HuH-7 (cell line): Measurements from ENCODE around the gene MYBPC1.
"Not testable (repeated sequence)": the region's sequence is repeated elsewhere in the genome, so short reads cannot be mapped to it uniquely, and the experiment has no call there.

Source experiments
- DNase-seq: peaks from one replicate; pipeline ENCODE4 v3.0.0; 2011; ENCODE audit warnings: low spot score

Gene MYBPC1

DNA sequence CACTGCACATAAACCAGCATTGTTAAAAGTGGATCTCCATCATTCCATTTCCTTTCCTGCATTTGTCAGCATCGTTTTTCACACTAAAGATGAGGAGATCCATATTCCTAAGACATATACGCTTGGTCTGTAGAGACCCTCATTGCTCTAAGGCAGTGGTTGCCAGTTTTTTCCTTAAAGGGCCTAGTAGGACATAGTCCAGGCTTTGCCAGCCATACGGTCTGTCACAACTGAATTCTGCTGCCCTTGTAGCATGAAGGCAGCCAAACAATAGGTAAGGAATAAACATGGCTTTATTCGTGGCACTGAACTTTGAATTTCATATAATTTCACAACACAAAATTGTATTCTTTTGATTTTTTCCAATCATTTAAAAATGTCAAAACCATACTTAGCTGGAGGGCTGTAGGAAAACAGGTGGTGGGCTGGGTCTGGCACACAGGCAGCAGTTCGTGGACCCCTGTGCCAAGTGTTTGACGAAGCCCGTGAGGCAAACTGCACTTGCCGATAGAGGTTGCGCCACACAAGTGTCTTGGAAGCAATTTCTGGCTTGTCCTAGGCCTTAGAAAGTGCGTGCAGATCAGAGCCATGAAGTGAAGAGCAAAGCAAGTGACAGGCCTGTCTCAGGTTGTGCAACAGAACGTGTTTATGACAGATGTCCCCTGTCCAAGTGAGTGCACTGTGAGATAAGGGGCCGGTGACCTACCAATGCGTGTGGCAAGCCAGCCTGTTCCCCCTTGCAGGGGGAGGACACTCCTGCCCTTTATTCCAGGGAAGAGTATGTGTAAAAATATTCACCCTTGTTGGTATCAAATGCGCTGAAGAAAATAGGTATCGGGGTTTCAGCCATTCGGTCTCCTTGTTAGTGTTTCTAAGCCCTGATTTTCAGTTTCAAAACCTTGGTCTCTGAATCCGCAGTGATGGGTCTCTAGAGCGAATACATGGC lies 101.8 kb downstream of the MYBPC1 start:
- DNase-seq = peak; percentile 68

DNA sequence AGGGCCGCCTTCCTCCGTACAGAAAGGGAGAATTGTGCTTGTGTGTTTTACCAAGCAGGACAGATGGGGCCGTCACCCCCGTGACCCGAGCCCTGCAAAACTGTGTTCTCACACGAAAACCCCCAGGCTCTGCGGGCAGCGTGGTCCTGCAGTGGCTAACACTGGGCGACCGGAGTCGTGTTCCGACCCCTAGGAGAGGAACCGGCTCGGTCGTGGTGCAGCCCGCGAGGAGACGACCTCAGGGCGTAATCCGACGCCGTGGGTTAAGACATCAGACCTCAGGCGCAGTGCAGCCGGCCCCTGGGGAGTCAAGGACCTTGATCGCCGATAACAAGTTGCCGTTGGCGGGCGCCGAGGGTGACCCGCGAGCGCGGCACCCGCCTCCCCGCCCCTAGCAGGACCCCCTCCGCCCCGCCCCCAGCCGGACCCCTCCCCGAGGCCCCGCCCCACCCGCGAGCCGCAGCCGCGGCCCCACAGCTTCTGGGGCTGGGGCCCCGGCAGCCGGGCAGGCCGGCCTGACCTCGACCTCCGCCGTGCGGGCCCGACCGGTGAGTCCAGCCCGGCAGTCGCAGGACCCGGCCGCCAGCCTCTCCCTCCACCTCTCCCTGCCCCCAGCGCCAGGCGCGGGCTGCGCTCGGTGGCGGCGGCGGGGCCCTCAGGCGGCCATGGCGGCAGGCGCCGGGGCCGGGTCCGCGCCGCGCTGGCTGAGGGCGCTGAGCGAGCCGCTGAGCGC lies 102.6 kb downstream of the MYBPC1 start, which contains the start of gene CHPT1:
Gene CHPT1 (plus strand): TSS at position 444 of the 733 bp plus-strand sequence. CDS start 222 bp downstream, at position 666.
- DNase-seq = peak; percentile 71

DNA sequence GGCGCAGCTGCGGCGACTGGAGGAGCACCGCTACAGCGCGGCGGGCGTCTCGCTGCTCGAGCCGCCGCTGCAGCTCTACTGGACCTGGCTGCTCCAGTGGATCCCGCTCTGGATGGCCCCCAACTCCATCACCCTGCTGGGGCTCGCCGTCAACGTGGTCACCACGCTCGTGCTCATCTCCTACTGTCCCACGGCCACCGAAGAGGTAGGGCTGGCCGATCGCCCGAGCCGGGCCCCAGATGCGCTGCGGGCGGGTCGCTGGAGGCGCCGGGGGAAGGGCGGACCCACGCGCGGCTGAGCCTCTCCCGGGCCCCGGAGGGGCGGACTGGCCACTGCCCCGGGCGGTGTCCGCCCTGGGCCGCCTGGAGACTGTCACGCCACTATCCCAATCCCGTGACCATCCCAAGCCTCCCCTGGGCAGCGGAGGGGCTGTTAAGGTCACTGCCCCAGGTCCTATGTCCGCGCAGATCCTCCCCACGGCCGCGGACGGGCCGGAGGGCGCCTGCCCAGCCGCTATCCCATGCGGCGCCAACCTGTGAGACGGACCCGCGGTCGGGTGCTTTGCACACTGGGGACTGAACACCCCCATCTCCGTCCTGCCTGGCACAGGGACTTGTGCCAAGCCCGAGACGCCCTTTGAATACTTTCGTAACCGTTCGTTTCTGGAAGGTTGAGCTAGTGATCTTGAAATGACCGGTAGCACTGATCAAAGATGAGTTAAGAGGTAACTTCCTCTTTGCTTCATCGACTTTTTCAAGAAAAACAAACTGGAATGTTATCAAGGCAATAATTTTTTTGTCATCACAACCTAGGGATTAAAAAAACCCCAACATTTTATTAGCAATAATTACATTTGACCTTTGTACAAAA lies 103.4 kb downstream of the MYBPC1 start:
- DNase-seq = peak; percentile 26

DNA sequence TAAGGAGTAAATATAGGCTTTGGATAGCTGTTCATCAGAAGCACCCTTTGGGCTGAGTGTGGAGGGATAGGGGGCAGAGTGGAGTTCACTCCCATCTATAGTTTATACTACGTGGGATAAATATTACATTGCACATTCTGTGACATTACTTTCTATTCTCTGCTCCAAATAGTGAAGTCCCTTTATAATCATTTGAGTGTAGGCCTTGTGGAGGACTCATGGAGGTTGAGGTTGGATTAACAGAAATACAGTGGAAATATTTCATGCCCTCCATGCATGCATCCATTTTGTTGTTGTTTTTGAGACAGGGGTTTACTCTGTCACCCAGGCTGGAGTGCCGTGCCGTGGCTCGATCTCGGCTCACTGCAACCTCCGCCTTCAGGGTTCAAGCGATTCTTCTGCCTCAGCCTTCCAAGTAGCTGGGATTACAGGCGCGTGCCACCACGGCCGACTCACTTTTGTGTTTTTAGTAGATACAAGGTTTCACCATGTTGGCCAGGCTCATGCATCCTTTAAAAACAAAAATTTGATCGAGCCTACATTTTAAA lies 104.1 kb downstream of the MYBPC1 start:
- peak; percentile 23 for DNase-seq

DNA sequence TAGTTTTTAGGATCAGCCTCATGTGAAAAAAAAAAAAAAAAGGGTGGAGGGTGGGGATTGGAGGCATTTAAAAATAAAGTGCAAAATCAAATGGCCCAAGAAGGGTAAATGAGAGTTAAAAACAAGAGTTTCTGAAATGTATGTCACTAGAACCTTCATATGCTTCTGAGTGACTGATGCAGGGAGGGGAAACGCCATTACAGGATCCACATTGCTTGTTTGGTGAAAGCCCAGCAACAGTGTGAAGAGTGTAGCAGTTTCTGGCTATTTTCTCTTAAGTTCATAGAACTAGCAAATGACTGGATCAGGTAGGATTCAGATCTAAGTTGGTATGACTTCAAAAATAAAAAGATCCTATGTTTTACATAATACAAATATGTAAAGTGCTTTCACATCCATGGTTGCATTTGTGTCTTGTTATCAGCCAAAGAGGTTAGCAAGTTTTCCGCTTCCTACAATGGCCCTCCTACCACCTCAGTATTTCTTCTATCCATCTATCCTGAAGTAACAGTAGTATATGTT lies 105.6 kb downstream of the MYBPC1 start:
- DNase-seq = no peak

DNA sequence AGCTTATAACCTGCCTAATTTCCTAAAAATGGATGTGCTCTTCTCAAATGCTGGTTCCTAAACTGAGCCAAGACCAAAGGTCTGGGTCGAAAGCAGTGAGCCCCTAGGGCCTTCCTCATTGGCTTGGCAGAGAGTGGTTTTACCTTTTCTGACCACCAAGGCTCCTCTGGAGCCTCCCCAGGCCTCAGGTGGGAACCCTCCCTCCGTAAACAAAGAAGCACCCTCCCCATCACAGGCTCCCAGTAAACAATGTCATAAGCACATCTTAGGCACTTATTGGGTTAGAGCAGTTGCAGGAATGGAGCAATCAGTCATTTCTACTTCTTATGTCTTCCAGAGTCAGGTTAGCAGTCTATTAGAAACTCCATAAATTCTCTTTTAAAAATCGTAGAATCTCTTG lies 108.7 kb downstream of the MYBPC1 start:
- no peak for DNase-seq

DNA sequence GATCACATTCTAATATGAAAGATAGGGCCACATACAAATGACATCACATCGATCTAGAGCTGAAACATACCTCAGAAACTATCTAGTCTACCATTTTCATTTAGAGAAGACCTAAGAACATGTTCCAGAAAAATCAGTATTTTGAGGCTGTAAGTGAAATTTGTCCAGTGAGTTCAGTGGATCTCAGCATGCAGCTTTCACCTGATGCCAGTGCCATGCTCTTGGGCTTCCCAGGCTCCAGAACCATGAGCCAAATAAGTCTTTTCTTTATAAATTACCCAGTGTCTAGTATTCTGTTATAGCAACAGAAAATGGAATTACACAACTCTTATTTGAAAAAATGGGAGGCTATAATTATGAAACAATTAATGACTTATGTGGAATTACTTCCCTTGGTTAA lies 111.6 kb downstream of the MYBPC1 start:
- no peak for DNase-seq

DNA sequence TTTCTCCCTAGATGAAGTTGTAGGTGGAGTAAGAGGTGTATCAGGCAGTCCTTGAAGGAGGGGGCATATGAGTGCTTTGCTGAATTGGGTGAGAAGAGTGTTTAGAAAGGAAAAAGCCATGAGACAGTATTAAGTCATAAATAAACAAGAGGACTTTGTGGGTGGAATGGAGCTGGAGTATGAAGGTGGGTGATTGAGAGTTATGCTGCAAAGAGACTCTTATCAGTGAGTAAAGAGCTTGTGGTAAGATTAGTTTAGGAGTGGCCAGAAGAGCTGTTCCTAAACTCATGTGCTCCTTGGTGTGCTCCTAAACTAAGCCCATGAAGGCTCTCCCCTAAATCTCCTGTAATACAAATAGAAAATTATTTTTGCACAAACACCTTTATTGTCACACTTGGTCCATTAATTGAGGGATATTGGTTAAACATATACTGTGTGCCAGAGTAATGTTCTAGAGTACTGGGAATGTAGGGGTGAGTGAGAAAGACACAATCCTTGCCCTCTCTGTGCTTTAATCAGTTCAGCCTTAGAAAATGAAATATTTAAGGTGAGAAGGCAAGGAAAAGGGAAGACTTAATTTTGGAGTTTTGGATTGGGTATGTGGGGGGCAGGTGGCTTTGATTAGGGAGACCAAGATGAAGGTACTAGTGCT lies 112.5 kb downstream of the MYBPC1 start:
- DNase-seq = peak; percentile 17

DNA sequence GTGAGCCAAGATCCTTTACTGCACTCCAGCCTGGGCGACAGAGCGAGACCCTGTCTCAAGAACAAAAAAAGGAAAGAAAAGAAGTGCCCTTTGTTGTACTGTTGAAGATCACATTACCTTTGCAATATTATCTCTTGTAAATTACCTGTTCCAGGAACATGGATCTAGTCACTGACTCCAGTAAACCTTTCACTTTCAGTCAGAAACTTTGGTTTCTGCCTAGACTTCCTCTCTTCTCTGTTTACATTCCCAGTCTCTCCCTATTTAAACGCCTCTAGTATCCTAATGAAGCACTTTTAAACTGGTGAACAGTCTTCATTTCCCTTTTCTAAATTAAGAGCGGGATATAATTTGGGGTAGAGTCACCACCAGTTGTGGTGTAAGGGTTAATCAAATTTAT lies 115.5 kb downstream of the MYBPC1 start:
- no peak for DNase-seq

DNA sequence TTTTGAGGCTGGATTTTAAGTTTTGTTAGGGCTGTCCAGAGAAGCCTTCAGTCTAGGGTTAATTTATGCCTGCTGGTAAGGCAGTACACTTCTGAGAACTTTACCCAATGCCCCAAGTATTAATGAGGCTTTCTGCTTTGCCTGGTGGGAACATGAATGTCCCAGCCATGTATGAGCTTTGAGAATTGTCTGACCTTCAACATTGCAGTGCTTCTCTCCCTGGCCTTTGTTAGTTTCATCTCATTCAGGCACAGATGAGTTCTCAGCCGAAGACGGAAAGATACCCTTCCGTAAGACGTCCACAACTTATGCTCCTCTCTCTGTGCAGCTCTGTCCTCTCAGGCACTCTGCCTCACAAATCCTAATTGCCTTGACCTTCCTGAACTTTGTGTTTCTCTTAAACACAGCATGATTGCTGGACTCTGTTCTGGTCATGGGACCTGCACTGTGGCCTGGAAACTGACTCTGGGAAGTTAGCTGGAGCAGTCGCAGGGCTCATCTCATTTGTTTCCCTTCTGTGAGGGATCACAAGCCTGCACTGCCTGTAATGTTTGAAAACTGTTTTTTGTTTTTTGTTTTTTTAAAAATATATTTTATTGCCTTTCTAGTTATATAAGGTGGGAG lies 118.4 kb downstream of the MYBPC1 start:
- peak; percentile 27 for DNase-seq

DNA sequence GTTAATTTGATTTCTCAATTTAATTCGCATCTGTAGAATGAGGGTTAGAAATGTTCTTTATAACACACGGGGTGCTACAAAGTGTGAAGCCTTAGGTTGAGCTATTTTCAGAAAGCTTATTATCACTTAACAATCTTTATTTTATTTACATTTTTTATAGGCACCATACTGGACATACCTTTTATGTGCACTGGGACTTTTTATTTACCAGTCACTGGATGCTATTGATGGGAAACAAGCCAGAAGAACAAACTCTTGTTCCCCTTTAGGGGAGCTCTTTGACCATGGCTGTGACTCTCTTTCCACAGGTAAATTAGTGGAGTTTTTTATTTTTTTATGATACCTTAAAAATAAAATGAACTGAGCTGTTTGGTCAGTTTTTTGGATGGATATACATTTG lies 119.2 kb downstream of the MYBPC1 start:
- DNase-seq = no peak

DNA sequence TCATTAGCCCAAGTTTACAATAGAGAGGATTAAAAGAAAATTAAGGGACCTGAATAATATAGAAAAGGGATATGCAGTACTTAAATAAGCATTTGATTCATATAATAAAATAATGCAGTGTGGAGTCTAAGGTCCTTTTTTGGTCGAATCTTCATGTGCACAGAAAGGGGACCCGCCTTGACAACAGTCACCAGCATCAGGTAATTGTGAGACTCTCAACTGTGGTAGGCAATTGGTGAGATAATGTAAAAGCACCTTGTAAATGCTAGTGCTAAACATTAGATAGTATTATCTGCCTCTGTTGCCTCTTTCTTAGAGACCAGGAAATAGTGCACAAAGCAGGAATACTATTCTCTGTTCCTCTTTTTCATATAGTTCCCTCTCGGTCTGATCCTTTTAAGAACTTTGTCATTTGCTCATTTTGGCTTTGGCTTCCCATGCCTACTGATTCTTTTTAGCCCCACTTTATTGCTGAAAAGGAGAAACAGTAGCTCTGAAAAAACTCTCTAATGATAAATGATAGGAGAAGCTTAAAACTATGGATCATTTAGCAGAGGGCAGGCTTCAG lies 120.2 kb downstream of the MYBPC1 start:
- DNase-seq = no peak

DNA sequence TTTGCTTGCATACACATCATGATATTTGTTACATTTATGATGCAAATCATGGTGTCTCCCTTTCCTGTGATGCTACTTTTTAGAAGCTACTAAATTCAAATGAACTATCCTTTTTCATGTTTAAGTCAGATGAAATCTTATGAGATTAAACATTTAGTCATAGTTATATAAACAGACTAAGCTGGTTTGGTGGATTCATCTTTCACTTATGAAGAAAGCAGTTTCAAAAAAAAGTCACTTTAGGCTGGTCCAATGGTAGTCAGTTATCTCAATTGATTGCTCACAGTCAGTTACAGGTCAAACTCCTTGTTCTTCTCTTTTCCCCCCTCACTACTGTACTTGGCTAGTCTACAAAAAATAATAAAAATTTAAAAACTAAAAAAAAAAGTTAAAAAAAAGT lies 124.8 kb downstream of the MYBPC1 start:
- no peak for DNase-seq

DNA sequence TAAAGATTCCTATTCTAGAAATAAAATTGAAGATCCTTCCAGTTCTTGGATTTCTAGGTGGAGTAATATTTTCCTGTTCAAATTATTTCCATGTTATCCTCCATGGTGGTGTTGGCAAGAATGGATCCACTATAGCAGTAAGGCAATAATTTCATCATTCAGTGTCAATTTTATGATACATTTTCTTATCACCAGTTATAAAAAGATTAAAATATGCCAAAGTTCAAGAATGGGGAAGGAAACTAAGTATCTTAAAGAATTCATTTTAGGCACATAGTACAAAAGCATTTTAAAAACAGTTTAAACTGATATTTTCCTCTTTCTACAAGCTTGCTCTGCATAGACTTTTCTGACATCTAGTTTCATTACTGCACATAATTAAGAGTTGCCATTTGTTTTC lies 125.3 kb downstream of the MYBPC1 start:
- no peak for DNase-seq

DNA sequence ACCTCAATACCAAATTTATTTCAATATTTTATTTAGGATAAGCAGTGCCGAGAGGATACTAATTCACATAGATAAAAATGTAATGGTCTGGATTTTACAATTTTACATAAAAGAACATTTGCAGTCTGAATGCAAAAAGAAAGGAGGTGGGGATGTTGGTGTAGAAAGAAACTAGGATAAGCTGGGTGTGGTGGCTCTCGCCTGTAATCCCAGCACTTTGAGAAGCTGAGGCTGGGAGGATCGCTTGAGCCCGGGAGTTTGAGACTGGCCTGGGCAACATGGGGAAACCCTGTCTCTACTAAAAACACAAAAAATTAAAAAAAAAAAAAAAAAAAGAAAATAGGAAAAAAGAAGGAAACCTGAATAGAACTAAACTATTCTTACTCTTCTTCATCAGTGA lies 127.6 kb downstream of the MYBPC1 start:
- no peak for DNase-seq

DNA sequence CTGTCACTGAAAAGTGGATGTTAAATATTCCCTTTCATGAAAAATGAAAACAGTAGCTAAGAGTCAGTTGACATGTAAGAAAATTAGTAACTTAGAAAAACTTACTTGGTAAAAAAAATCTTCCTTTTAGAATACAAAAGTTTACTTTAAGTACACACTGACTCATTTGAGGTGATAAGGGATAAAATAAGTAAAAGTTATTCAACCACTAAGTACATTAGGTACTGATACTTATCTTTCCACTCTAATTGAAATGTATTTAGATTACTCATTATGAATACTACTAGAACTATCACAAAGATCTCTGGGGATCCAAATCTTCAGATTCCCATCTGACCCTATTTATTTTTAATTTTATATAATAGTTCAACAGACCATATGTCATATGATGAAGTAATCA lies 132.3 kb downstream of the MYBPC1 start:
- DNase-seq = no peak

DNA sequence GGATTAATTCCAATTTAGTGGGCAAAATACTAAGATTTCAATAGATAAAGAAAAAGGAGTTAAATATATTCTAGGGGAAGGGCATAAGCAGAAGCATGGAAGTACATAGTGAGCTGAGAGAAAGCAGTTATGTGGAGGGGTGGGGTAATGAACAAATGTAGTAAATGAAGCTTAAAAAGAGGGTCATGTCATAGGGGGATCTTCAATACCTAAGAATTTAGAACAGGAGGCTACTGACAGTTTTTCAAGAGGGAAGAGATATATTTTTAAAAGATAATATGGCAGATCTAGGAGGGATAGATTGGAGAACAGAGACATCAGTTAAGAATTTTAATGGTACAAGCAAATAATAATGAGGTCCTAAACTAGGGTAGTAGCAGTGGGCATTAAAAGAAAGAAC lies 135.1 kb downstream of the MYBPC1 start:
- no peak for DNase-seq

DNA sequence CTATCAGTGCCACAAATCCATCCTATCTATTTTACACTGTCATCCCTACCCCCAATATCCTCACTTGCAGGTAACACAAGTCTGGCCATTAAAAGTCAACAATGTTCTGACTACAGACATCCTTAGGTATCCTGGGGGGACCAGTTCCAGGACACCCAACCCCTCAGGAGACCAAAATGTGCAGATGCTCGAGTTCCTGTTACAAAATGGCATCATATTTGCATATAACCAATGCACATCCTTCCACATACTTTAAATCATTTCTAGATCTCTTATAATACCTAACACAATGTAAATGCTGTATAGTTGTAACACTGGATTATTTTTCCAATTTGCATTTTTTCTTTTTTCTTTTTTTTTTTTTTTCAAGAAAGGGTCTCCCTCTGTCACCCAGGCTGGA lies 137.5 kb downstream of the MYBPC1 start:
- no peak for DNase-seq

DNA sequence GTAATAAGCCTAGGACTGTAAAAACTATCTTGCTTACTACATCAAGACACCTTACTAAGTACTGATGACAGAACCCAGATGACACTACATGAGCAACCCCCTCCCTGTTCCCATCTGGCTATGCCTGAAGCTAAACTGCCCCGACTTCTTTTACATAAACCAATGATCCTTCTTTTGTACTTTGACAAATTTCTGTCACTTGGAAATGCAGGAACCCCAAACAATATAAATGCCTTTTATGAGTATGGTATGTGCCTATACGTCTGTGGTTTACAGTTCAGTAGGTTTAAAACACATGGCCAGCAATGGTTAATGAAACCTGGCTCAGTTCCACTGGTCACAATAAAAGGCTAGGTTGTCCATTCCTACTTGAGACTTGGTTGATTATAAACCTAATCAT lies 138.4 kb downstream of the MYBPC1 start:
- DNase-seq = no peak

DNA sequence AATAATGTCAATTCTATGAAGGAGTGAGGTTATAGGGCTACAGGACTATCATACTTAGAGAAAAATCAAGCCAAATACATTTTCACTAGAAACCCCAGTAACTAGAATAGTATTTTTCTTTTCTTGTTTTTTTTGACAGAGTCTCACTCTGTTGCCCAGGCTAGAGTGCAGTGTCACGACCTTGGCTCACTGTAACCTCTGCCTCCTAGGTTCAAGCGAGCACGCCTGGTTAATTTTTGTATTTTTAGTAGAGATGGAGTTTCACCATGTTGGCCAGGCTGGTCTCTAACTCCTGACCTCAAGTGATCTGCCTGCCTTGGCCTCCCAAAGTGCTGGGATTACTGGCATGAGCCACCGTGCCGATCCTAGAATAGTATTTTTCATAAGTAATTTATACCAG lies 139.7 kb downstream of the MYBPC1 start:
- not testable (repeated sequence) for DNase-seq
